Muscle layer of colon (tissue), 2 donors: Measurements from ENCODE around the gene ARMH1.
"Not testable (repeated sequence)": the region's sequence is repeated elsewhere in the genome, so short reads cannot be mapped to it uniquely, and the experiment has no call there.

Experiments
- H3K27ac ChIP-seq: one replicate; pipeline ENCODE4 v1.7.0; 2013; ENCODE audit warnings: low read depth, mild to moderate bottlenecking, low read length, moderate library complexity
- H3K27me3 ChIP-seq, 2 donors: one replicate each; pipeline ENCODE4 v1.7.0; 2013; ENCODE audit warnings: low read length in 2 of 2, mild to moderate bottlenecking in 2 of 2; ENCODE audit not compliant: insufficient read depth in 2 of 2, control insufficient read depth in 1 of 2
- H3K36me3 ChIP-seq: one replicate; pipeline ENCODE4 v1.7.0; 2013; ENCODE audit warnings: mild to moderate bottlenecking, low read length; ENCODE audit not compliant: insufficient read depth
- H3K4me1 ChIP-seq: one replicate; pipeline ENCODE4 v1.7.0; 2013; ENCODE audit warnings: mild to moderate bottlenecking, low read length; ENCODE audit not compliant: insufficient read depth
- H3K4me3 ChIP-seq, 2 donors: one replicate each; pipeline ENCODE4 v1.7.0; 2013; ENCODE audit warnings: low read length in 2 of 2, low read depth in 1 of 2, mild to moderate bottlenecking in 1 of 2, moderate library complexity in 1 of 2
- H3K9ac ChIP-seq: one replicate; pipeline ENCODE4 v1.7.0; 2013; ENCODE audit warnings: low read length
- H3K9me3 ChIP-seq: one replicate; pipeline ENCODE4 v1.7.0; 2013; ENCODE audit warnings: mild to moderate bottlenecking, low read length
- donor health status: abdominal sarcoma.
- donor health status: Adenocarcinoma of cecum.

Gene ARMH1

GRCh38 chr1:44659566-44659965, 14.9 kb upstream of the ARMH1 start:
- Histone ChIP-seq H3K27me3 (no peaks in the 10 kb centered on the region), H3K27ac (no peak overlapping the region), H3K4me3 (no peak overlapping the region), H3K9ac (no peak overlapping the region), H3K4me1 (peaks cover 9% of the 10 kb centered on the region), H3K36me3 (no peaks in the 10 kb centered on the region), H3K9me3 (no peaks in the 10 kb centered on the region)

GRCh38 chr1:44660176-44660575, 14.3 kb upstream of the ARMH1 start:
- no peak overlapping the region for H3K9ac ChIP-seq
- no peak overlapping the region for H3K4me3 ChIP-seq
- peaks cover 9% of the 10 kb centered on the region for H3K4me1 ChIP-seq
- H3K27me3 ChIP-seq: no peaks in the 10 kb centered on the region
- no peaks in the 10 kb centered on the region for H3K9me3 ChIP-seq
- no peak overlapping the region for H3K27ac ChIP-seq
- H3K36me3 ChIP-seq: no peaks in the 10 kb centered on the region

GRCh38 chr1:44661781-44662682, 12.5 kb upstream of the ARMH1 start:
- H3K27ac ChIP-seq: no peak overlapping the region
- H3K27me3 ChIP-seq: no peaks in the 10 kb centered on the region
- H3K36me3 ChIP-seq: no peaks in the 10 kb centered on the region
- no peak overlapping the region for H3K9ac ChIP-seq
- H3K9me3 ChIP-seq: no peaks in the 10 kb centered on the region
- H3K4me1 ChIP-seq: peaks cover 9% of the 10 kb centered on the region
- H3K4me3 ChIP-seq: no peak overlapping the region

- no peaks in the 10 kb centered on the region for H3K36me3 ChIP-seq
- peaks cover 9% of the 10 kb centered on the region for H3K4me1 ChIP-seq
- no peak overlapping the region for H3K27ac ChIP-seq
- H3K9ac ChIP-seq: no peak overlapping the region
- no peaks in the 10 kb centered on the region for H3K9me3 ChIP-seq
- no peaks in the 10 kb centered on the region for H3K27me3 ChIP-seq
- H3K4me3 ChIP-seq: no peak overlapping the region
Measured at GRCh38 chr1:44662683-44663030, 11.9 kb upstream of the ARMH1 start.

- no peaks in the 10 kb centered on the region for H3K27me3 ChIP-seq
- H3K9ac ChIP-seq: no peak overlapping the region
- H3K27ac ChIP-seq: no peak overlapping the region
- H3K9me3 ChIP-seq: no peaks in the 10 kb centered on the region
- no peak overlapping the region for H3K4me3 ChIP-seq
- peaks cover 9% of the 10 kb centered on the region for H3K4me1 ChIP-seq
- H3K36me3 ChIP-seq: no peaks in the 10 kb centered on the region
Measured at GRCh38 chr1:44663417-44663816, 11.1 kb upstream of the ARMH1 start.

GRCh38 chr1:44664730-44665370, 9.7 kb upstream of the ARMH1 start:
- no peak overlapping the region for H3K4me3 ChIP-seq
- H3K27me3 ChIP-seq: no peaks in the 10 kb centered on the region
- no peaks in the 10 kb centered on the region for H3K9me3 ChIP-seq
- no peak overlapping the region for H3K27ac ChIP-seq
- H3K4me1 ChIP-seq: peaks cover 7% of the 10 kb centered on the region
- no peak overlapping the region for H3K9ac ChIP-seq
- H3K36me3 ChIP-seq: no peaks in the 10 kb centered on the region

- H3K36me3 ChIP-seq, H3K27me3 ChIP-seq, H3K9ac ChIP-seq, H3K4me3 ChIP-seq, H3K4me1 ChIP-seq, H3K9me3 ChIP-seq, H3K27ac ChIP-seq: not testable (repeated sequence)
Measured at GRCh38 chr1:44666719-44667118, 7.8 kb upstream of the ARMH1 start.

GRCh38 chr1:44670751-44671640, 3.5 kb upstream of the ARMH1 start:
- H3K36me3 ChIP-seq: no peaks in the 10 kb centered on the region
- no peak overlapping the region for H3K27ac ChIP-seq
- H3K9ac ChIP-seq: no peak overlapping the region
- no peak overlapping the region for H3K4me3 ChIP-seq
- peaks cover 25% of the 10 kb centered on the region for H3K4me1 ChIP-seq
- no peaks in the 10 kb centered on the region for H3K9me3 ChIP-seq
- H3K27me3 ChIP-seq: no peaks in the 10 kb centered on the region

GRCh38 chr1:44672254-44672955, 2.1 kb upstream of the ARMH1 start:
- Histone ChIP-seq H3K27me3 (no peaks in the 10 kb centered on the region), H3K4me1 (peaks cover 25% of the 10 kb centered on the region), H3K27ac (no peak overlapping the region), H3K9me3 (no peaks in the 10 kb centered on the region), H3K9ac (no peak overlapping the region), H3K36me3 (no peaks in the 10 kb centered on the region), H3K4me3 (no peak overlapping the region)

- H3K4me3 ChIP-seq: peak overlapping the region; percentile 87
- peak overlapping the region; percentile 89 for H3K9ac ChIP-seq
- no peaks in the 10 kb centered on the region for H3K36me3 ChIP-seq
- H3K9me3 ChIP-seq: no peaks in the 10 kb centered on the region
- H3K27me3 ChIP-seq: no peaks in the 10 kb centered on the region
- peaks cover 25% of the 10 kb centered on the region for H3K4me1 ChIP-seq
- peak overlapping the region; percentile 97 for H3K27ac ChIP-seq
Measured at GRCh38 chr1:44672961-44673674, 1.4 kb upstream of the ARMH1 start.
